ENCODE results near the gene GNAI2.
"Not testable (repeated sequence)": the region's sequence is repeated elsewhere in the genome, so short reads cannot be mapped to it uniquely, and the experiment has no call there.

Gene GNAI2

DNA sequence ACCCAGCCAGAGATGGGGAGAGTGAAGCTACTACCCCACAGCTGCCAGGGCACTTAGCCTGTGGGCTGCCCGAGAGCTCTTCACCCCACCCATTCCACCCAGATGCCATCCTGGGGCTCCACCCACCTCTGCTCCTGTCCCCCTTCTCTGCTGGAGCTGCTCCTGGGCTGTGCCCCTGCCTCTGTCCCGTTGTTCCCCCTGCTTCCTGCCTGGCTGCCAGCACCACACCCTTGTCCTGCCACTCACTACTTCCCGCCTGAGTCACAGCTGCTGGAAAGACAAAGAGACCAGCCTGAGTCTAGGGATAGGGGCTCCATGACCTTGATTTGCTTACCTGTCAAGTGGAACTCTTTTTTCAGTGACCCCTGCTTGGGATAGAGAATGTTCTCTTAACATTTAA lies 12.4 kb downstream of the GNAI2 start:
- DNase-seq, result no peak

DNA sequence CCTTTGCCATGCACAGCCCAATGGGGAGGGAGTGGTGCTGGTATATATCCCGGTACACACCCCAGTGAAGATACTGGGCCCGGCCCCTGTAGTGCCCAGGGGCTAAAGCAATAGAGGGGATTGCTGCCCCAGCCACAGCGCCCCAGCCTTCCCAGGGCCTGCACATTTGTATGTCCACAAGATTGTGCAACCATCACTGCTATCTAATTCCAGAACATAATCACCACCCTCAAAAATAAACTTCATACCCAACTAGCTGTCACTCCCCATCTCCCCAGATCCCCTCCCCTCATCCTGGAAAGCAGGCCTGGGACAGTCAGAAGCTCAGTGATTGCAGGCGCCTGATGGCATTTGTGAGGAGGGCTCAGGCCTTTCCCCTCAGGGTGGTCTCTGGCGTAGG lies 13.5 kb downstream of the GNAI2 start:
- DNase-seq, result no peak

DNA sequence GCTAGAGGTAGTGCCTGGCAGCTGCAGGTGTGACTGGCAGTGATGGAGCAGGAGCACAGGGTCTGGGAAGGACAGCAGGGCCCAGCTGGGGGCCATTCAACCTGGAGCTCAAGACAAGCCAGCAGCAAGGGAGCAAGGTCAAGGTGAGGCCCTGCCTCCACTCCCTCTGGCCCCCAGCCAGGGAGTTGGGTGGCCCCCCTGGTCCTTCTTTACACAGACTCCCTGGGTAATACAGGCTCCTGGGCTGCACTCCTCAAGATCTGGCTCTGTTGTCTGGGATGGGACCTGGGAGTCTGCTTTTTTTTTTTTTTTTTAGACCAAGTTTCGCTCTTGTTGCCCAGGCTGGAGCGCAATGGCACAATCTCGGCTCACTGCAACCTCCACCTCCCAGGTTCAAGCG lies 14.5 kb downstream of the GNAI2 start:
- DNase-seq, result no peak

DNA sequence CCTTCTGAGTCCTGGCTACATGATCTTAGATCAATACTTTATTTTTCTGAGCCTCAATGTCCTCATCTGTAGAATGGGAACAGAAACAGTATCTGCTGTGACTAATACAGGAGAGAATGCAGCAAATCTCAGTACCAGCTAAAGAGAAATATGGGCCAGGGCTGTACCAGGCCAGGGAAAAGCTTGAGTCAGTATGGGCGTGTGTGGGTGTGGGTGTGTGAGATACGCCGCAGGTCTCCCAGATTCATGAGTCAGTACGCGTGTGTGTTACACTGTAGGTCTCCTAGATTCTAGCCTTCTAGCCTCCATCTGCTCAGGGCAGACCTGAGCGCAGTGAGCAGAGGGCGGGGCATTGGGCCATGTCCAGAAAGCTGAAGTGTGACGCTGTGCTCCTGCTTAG lies 15.2 kb downstream of the GNAI2 start:
- no peak for DNase-seq

DNA sequence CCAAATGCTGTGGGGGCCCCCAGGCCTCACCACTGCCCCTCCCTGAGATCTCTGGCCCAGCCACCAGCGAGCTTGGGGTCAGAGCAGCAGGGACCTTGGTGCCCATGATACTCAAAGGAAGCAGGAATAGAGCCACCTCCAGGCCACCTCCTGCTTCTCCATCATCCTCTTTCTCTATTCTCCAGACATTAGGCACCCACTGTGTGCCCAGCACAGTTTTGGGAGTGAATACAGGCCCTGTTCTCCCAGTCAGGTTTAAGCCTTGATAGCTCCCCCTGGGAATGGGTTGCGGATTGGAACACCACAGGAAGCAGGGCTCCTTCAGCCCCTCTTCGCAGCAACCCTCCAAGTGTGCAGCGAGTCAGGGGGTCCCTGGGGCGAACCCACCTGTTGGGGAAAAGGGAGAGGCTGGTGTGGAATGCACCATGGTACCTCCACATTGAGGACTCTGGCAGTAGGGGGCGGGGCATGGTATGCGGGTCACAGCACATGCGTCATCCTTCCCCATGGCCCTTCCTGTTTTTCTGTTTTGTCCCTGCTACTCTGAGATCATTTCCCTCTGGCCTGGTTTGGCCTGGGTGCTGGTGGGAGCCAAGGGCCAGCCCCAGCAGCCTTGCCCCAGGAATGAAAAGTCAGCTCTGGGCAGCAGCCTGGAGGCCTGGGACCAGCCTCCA lies 18.7 kb downstream of the GNAI2 start:
- no peak for DNase-seq

DNA sequence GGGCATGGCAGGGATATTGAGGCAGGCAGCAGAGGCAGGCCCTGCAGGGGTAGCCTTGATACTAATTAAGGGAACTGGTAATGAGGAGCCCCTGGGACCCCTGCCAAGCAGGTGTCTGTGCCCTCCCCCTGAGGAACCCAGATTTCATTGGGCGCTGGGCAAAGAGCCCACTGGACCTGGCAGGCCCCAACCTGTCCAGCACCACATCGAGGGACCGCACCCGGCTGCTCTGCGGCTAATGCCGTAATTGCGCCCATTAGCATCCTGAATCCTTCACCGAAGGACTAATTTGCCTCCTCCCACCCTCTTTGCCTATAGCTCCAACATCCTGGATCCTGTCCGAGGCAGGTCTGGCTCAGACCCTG lies 19.2 kb downstream of the GNAI2 start:
- no peak for DNase-seq

DNA sequence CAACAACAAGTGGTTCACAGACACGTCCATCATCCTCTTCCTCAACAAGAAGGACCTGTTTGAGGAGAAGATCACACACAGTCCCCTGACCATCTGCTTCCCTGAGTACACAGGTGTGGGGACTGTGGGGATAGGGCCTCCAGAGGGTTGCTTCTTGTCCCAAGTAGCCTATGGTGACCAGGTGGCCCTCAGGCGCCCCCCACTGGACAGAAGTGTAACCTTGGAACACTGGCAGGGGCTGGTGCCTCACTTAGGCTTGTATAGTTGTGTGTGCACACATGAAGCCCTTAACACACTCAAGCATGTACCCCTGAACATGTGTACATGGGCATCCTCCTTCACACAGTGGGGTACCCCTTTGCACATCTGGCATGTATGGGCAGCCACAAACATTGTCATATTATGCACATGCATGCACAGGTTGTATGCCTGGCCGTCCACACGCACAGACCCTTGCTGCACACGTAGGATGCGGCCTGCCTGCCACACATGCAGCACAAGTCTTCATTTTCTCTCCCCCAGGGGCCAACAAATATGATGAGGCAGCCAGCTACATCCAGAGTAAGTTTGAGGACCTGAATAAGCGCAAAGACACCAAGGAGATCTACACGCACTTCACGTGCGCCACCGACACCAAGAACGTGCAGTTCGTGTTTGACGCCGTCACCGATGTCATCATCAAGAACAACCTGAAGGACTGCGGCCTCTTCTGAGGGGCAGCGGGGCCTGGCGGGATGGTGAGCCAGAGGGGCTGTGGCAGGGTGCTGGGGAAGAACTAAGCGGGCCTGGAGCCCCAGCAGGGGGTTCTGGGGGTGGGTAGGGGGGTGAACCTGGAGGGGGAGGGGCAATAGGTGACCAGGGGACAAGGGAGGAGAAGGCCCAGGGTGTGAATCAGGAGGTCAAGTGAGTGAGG lies 21.2 kb downstream of the GNAI2 start:
- no peak for DNase-seq

DNA sequence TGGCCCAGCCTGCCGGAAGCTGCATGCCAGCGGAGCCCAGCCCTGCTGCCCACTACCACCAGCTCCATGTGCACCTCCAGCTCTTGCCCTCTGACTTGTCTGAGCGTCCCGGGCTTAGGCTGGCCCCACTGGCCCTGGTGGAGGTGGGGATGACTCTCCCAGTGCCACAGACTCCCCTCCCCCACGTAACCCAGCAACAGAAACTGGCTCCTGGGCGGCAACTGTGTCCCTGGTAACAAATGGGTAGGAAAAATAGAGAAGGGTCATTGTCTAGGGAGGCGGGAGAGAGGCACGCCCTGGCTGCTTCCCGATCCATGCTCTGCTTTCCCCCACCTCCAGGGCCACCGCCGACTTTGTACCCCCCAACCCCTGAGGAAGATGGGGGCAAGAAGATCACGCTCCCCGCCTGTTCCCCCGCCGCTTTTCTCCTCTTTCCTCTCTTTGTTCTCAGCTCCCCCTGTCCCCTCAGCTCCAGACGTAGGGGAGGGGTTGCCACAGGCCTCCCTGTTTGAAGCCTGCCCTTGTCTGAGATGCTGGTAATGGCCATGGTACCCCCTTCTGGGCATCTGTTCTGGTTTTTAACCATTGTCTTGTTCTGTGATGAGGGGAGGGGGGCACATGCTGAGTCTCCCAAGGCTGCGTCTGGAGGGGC lies 22.2 kb downstream of the GNAI2 start:
- DNase-seq, result no peak

DNA sequence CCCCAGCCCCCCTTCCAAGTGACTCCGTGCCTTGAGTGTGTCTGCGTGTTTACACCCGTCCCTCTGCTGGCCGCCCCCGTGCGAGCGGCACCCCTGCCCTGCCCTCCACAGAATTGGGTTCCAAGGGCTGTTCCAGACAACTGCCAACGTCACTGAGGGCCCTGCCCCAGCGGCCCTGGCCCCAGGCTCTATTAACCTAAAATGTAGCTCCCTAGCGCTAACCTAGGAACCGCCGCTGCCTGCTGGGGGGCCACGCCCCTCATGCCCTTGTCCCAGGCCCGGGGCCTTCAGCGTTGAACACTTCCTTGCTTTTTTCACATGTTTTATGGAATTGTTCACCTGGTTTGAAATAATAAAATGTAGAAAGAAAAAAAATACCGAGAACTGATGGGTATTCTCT lies 23.0 kb downstream of the GNAI2 start:
- no peak for DNase-seq

DNA sequence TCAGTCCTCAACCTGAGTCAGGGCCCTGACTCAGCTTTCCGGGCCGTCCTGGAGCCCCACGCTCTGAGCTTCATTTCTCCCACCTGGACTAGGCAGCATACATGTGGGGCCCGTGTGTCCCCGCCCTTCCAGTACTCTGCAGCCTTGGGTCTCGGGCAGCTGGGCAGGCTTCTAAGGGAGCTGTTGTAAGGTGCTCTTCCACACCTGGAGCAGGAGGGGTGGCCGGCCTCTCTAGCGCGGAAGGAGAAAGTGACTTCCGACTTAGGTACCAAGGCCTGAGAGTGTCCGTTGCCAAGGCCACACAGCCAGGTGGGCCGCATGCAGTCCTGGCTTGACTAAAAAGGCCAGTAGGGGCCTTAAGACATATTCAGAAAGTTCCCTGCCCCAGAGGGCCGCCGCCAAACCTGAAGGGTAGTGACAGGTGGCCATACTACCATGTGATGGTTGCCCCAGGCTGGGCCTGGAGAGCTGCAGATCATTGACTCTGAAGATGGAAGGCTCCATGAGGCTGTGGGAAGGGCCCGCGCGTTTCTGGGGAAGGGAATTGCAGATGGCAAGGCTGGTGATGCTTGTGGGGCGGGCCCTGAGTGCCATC lies 23.5 kb downstream of the GNAI2 start:
- no peak for DNase-seq

DNA sequence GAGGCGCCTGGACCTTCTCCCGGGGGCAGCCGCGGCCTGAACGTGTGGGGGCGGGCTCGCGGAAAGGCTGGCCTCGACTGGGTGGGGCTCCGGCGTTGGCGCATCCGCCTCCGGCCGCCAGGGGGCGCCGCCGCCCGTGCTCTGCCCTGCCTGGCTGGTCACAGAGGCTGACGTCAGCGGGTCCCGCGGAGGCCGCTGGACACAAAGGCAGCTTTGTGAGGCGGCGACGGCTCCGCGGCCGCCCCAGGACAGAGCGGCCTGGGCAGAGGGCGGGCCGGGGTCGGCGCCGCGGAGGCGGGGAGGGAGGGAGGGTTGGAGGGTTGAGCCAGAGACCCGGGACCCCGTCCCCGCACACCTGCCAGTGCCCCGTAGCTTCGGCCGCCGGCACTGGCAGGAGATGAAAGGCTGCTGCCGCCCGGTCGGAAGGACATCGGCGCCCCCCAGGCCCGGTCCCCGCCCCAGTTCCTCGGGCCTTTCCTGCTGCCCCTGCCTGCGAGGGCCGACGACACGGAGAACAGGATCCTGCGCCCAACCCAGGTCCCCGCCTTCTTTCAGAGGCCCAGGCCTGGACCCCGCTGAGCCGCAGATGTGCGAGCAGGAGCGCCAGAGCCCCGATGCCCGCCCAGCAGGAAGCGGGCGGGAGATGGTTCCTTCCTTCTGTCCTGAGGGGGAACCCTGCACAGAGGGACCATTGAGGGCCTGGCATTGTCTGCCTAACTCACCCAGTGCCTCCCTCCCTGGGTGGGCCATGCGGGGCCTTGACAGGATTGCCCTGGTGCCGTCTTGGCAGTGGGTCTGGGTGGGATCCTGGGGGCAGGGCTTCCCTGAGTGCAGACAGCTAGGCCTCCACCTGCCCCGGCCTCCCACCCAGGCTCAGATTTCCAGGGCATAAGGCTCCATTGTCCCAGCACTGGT lies 24.3 kb downstream of the GNAI2 start:
- DNase-seq, result peak; percentile 40

DNA sequence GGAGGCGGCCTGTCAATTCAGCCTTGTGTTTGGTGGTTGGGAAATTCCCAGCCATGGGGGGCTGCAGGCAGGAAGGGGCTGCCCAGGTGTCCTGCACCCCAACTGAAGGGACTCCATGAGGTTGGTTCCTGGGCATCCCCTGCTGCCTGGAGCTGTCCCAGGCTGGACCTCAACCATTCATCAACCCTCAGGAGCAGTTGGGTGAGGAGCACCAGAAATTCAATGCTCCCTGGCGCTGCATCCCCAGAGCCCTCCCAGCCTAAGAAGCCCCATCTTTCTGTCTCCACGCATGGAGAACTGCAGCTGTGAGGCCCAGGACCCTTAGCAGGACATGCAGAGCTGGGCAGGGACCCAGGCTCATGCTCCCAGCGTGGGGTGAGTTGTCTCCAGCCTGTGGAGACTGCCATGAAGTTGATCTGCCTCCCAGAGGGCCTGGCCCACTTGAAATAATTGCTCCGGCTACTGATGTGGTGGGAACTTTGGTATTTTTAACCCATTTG lies 25.0 kb downstream of the GNAI2 start:
- DNase-seq, result no peak

DNA sequence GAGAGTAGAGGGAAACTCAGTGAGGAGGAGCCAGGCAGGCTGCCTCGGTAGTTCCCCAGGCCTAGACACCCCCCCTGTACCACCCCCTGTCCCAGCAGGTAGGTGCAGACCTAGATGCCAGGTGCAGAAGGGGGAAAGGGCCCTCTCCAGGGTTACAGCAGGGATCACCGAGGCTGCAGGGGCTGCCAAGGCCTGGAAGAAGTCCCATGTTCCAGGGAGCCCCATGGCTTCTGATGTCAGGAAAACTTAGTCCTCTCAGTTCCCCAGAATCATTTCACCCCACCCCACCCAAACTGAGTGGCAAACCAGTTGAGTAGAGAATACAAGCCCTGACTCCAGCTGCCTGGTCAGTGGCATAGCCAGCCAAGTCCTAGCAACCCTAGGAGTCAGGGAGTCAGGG lies 25.5 kb downstream of the GNAI2 start:
- no peak for DNase-seq

DNA sequence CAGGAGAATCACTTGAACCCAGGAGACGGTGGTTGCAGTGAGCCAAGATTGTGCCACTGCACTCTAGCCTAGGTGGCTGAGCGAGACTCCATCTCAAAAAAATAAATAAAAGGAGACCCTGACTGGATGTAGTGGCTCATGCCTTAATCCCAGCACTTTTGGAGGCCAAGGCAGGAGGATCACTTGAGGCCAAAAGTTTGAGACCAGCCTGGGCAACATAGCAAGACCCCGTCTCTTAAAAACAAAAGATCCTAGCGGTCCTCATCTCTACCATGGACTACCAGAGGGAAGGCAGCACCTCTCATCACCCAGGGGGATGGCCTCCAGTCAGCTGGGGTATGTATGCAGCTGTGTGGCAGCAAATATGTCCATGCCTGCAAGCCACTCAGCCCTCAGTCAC lies 26.2 kb downstream of the GNAI2 start:
- DNase-seq, result not testable (repeated sequence)

DNA sequence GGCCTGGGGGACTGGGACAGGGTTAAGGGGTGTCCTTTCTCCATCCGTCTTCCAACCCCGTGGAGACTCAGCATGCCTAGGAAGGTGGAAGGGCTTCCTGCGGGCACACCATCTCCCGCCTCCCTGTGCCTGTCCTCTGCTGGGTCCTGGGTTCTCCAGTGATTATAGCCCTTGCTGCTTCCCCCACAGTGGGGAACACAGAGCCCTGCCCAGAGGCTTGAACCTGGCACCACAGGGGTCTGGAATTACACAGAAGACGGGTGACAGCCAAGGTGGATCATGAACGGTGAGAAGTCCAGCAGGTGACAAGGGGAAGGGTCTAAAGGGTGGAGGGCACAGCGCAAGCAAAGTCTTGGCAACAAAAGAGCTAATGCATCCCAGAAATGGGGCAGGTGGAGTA lies 26.8 kb downstream of the GNAI2 start:
- no peak for DNase-seq

DNA sequence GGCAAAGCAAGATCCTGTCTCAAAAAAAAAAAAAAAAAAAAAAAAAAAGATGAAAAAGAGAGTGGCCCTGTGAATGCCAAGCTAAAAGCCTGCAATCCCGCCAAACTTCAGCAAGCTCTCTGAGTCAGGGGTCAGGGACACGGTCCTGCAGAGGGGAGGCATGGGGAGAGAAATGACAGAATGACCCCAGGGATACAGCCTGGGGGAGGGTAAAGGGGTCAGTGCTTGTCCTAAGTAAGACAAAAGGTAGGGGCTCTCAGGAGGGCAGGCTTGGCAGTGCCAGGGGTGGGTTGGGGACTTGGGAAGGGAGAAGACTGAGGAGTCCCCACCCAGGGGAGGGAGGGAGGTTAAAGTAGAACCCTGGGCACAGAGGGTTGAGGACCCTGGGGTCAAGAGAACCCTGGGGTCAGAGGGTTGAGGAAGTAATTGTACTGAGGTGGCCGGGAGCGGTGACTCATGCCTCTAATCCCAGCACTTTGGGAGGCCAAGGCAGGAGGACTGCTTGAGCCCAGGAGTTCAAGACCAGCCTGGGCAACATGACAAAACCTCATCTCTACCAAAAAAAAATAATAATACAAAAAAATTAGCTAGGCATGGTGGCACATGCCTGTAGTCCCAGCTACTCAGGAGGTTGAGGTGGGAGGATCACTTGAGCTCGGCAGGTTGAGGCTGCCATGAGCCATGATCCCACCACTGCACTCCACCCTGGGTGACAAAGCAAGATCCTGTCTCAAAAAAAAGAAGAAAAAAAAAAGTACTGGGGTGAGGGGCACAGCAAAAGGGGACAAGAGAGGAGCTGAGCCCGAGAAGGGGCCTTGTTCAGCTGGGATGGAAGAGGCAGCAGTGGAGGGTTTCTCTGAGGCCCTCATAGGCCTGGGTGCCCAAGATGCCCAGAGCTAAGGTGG lies 27.7 kb downstream of the GNAI2 start:
- DNase-seq, result no peak

DNA sequence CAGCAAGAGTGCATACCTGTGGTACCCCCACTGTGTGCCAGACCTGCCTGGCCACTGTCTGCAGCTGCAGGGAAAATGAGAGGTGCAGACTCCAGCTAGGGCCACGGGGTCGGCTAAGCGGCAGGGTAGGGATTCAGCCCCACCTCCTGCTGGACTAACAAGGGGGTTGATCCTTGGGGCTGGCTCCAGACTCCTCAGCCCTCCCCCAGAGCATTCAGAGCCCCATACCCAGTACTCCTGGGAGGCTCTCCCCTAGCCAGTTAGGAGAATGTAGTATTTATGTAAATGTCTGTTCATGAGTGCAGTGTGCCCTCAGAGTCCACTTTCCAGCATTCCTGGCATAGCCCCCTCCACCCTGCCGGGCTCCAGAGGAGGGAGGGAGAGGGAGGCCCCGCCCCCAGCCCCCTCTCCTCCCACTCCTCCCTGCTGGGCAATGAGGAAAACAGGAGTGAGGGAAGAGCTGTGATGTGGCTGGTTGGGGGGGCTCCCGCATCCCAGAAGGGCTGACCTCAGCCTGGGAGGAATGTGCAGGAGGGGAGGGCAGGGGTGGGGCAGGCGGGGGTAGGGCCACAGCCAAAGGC lies 28.5 kb downstream of the GNAI2 start:
- no peak for DNase-seq

DNA sequence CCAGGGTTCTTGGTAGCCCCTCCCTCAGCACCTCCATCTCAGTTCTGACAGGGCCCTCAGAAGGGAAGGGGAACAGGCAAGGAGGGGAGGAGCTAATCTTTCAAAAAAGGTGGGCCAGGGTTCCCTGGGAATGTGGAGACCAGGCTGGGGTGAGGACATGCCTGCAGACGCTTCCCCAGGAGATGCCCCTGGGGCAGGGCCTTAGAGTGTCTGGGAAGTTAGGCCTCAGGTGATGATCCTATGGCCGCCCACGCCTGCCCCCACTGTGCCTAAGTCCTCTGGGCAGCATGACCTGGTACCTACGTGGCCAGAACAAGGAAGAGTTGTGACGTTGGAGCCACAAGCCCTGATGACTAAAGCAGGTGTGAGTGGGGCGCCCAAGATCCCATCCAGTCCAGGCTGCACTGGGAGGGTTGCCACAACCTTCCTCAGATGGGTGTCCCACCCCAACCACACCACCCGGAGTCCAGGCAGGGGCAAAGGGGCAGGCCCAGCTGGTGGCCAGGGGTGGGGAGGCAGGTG lies 29.0 kb downstream of the GNAI2 start:
- DNase-seq, result no peak

DNA sequence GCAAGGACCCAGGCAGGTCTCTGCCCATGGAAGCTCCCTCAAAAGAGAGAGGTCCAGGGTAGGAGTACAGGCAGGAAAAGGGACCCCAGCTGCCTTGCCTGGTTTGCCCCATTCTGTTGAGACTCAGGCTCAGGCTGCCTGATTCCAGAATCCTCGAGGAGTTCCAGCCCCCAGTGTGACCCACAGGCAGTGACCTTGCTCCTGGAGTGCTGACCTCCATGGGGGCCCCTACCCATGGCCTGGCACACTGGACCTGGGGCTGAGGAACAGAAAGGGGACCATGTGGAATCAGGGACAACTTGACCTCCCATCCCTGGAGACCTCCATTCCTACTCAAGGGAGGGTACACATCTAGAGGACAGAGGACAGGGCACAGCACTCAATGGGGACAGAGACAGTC lies 29.6 kb downstream of the GNAI2 start:
- no peak for DNase-seq

DNA sequence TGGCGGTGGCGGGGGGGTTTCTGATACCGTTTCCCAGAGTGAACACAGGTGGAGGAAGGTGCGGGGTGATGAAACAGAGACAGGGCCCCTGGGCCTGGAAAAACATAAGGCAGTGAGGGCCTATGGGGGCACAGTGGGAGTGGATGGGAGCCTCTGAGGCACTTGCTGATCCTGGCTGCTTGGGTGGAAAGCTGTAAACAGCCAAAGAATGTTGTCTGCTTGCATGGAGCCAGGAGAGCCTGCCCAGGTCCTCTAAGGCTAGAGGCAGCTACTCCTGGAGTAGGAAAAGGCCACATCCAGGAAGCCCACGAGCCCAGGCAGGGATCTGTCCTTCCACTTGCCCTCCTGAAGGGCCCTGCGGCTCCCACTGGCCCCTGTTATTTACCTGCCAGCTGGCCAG lies 30.0 kb downstream of the GNAI2 start:
- DNase-seq, result no peak

DNA sequence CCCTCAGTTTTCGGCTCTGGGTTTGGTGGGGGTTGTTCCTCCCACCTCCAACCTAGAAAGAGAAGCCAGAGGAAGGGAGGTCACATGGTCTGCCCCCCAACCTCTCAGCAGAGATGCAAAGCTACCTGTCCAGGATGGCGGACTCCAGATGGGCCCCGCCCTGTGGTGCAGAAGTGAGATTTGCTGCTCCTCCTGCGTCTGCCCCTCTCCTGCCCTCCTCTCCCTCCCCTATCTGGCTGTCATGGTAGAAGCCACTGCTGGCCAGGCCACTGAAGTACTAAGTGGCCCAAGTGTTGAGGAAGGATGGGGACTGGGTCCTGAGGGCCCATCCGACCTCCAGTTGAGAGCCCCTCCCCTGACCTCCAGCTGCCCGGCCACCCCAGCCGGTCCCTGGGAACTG lies 30.8 kb downstream of the GNAI2 start:
- no peak for DNase-seq
